LNCAP (cell line): ENCODE measurements around the gene FGGY.

Experiments
- TF ChIP-seq, protein P1 (sequence below): fragments of 450-650 bp; IDR thresholded peaks from 2 replicates; pipeline ENCODE4 v1.5.1; 2017; ENCODE audit warnings: mild to moderate bottlenecking

FGGY gene

GRCh38 chr1:59733443-59734141, 436.7 kb downstream of the FGGY start:
- TF ChIP-seq, protein P1, sequence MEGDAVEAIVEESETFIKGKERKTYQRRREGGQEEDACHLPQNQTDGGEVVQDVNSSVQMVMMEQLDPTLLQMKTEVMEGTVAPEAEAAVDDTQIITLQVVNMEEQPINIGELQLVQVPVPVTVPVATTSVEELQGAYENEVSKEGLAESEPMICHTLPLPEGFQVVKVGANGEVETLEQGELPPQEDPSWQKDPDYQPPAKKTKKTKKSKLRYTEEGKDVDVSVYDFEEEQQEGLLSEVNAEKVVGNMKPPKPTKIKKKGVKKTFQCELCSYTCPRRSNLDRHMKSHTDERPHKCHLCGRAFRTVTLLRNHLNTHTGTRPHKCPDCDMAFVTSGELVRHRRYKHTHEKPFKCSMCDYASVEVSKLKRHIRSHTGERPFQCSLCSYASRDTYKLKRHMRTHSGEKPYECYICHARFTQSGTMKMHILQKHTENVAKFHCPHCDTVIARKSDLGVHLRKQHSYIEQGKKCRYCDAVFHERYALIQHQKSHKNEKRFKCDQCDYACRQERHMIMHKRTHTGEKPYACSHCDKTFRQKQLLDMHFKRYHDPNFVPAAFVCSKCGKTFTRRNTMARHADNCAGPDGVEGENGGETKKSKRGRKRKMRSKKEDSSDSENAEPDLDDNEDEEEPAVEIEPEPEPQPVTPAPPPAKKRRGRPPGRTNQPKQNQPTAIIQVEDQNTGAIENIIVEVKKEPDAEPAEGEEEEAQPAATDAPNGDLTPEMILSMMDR: no peak

DNA sequence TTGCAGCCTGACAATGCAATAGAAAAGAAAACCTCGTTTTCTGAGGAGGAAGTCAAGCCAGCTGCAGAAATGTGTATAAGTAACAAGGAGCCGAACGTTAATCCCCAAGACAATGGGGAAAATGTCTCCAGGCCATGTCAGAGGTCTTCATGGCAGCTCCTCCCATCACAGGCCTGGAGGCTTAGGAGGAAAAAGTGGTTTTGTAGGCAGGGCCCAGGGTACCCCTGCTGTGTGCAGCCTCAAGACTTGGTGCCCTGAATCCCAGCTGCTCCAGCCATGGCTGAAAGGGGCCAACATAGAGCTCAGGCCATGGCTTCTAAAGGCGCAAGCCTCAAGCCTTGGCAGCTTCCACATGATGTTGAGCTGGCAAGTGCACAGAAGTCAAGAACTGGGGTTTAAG, 439.9 kb downstream of the FGGY start:
- TF ChIP-seq, protein P1: no peak

GRCh38 chr1:59737638-59738037, 440.7 kb downstream of the FGGY start:
- TF ChIP-seq, protein P1: no peak

DNA sequence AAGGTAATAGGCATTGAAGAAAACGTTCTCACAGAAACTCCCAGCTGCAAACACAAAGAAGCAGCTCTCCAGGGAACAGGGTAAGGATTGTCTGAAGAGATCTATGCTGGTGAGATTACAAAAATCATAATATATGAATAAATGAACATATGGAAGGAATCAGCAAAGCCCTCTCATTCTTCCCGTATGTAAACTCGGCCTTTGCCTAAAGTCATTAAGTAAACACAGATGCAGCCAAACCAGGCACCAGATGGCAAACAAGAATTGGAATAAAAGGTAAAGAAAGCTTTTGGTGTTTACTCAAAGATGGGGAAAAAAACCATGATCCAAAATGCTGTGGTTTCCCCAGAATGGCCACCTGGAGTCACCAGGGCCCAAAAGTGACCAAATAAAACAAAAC, 441.3 kb downstream of the FGGY start:
- TF ChIP-seq, protein P1: no peak

DNA sequence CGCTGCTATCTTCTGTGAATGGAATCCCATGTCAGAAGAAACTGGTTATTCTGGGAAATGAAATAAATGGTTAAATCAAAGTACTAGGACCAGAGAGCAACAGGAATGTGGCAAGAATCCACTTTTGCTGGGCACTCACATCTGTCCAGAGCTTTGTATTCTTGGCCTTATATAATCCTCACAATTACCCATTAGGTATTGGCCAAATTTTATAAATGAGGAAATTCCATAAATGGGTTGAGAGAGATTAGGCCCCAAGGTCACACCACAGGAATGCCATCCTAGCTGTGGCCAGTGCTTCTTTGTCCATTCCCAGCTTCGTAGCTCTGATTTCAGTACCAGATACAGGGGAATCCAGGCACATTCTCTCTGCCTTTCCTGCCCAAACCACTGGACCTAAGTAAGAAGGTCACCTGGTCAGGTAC, 441.7 kb downstream of the FGGY start:
- TF ChIP-seq, protein P1: no peak

DNA sequence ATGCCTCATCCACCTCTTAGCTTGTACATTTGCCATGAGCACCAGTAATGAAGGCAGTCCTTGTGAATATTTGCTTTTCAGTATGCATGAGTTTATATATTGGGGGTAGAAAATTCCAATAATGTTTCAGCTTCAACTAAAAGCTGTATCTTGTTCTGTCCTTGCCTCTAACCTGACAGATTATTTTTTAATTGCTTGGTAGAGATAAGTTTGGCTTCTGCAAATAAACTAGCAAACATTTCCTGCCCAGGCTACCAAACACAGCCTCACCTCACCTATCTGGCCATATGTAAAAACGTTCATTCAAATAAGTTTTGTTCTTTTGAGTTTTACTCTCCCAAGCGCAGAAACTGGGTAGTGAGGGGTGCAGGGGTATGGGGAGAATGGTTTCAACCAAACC, 442.2 kb downstream of the FGGY start:
- TF ChIP-seq, protein P1: no peak

- TF ChIP-seq, protein P1: no peak
These were observed 445.6 kb downstream of the FGGY start for GRCh38 chr1:59742526-59742925.
